Hematopoietic multipotent progenitor cell treated with erythropoietin and hydrocortisone succinate and interleukin-3 and kit ligand, for 8 days (in vitro differentiated cells): ENCODE data around the gene MICB.
"Not testable (repeated sequence)": the region's sequence is repeated elsewhere in the genome, so short reads cannot be mapped to it uniquely, and the experiment has no call there.

Experiments
- DNase-seq: peaks from one replicate; pipeline ENCODE4 v3.0.0-alpha.2; 2015

MICB gene

DNA sequence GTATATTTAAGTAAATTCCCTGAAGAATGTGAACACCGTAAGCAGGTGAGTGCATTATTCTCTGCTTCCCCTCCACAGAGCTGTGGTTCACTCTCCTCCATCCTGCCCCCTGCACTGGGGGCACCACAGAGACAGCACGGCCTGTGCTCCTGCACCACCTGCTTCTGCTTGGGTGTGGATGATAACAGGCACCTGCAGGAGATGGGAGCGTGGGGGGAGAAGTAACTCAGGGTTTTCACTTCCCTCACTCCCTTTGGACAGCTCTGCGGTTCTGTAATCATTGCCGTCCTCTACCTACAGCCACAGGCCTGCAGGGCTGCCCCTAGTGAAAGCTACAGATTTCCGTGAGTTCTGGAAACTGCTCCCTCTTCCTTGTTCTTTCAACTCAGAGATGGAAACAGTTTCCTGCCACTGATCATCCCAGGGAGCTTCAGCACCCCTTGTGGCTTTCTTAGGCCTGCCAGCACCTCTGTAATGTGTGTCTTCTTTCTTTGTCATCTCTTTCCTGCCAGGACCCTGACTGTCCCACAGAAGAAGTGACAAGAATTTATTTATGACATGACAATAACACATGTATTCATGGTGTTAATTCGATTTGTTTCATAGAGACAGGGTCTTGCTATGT lies 21.3 kb upstream of the MICB start:
- no peak for DNase-seq

DNA sequence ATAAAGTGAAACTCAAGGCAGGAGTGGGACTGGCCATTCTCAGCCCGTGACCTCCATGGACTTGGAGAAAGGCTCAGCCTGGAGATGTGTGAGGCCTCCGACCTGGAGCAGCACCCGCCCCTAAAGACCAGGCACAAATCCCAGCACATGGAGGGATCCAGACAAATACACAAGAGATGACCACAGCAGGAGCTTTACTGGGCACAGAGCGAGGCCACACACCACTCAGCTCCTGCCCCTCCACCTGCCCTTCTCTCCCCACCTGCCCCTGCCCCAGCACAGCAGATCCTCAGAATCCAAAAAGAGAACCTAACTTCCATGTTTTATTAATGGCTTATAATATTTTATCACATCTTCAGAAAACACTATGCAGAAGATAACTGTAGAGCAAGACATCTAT lies 20.4 kb upstream of the MICB start:
- no peak for DNase-seq

DNA sequence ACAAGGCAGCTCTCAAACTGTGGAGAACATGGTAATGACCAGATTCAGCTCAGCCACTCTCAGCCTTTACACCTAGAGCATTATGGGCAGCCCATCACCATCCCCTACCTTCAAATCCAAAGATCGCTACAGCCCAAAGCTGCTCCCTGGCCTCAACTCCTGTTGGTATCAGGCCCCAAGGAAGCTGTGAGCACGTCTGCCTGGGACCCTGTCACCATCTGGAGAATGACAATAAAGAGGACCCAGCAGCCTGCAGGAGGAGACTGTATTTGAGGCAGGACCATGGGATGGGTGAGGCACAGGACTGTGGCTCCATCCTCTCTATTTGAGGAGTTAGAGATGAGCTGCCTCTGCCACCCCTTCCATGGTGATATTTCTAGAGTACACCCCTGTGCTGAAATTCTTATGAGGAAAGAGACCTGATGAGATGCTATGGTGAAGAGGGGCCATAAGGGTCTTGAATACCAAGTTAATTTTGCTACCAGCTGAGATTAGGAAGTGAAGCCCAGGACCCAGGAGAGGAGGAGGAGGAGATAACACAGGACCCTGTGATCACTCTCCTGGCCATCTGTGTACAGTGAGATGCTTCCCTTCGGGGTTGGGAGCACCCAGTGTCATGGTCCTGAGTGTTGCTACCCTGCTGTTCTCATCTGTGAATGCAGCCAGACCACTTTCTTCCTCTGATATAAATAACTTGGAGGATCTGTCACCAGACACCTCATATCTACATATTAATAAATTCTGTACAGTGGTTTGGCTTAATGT lies 19.6 kb upstream of the MICB start:
- DNase-seq, result no peak

DNA sequence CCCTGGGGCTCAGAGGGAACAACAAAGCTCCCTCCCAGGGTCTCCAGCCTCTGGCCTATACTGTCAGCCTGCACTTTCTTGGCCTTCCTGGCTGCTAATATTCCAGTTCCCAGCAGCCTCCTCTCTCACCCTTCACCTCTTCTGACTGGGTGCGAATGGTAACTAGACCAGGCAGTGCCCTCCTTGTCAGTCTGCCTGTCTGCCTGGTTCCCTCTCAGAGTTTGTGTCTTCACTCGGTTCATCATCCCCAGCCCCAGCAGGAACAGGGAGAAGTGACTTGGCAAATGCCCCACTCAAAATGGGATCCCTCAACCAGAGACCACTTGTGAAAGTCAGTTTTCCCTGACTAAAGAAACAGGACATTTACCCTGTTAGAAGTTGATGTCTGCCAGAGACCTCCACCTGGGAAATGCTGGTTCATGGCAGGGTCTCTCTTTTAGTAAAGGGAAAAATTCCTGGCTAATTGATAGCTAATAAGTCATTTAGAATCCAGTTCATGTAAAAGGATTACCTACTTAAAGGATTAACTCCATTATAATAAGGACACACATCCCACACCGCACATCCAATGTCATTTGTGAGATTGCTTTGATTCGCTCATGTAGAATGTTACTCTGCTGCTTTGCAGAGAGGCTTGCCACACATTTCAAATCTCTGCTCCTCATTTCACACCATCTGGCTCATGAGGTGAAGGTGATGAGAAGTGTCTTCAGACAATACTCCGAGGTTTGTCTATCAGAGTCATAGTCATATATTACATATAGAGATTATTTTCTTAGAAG lies 18.6 kb upstream of the MICB start:
- DNase-seq, result no peak

DNA sequence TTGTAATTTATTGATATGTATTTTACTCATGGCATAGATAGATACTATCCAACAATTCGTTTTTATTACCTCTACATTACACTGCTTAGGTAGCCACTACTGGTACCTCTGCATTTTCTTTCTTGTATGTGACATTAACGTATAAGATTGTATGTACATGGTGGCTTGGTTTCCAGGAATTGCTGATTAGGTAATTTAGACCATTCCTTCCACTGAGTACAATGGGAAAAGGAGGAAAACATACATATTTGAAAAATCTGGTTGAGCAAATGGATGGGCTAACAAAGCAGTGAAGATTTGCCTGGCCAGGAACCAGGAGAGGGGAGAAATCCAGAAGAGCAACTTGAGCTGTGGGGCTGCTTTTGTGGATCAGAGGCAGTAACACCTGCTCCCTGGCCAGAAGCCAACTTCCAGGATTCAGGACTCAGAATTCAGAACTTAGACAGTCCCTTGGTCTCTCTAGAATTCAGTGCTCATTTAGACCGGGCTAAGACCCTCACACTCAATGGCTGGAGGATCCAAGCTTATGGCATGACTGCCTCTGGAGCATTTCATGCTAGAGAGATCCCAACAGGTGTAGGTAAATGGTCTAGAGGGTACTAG lies 17.9 kb upstream of the MICB start:
- DNase-seq, result no peak

DNA sequence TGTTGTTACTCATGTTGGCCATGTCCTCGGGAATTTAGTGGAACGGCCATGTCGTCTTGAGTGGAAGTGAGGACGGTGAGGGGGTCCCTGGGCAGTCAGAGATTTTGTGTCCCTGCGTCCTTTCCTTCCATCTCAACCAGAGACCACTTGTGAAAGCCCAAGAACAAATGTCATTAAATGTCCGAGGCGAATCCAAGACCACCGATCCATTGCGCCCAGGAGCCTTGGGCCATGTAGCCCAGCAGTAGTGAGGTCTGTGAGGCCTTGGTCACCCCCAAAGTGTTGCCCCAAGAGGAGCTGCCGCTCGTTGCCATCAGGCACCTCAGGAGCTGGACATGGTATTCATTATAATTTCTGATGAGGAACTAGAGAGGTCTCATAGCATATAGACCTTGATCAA lies 17.4 kb upstream of the MICB start:
- no peak for DNase-seq

DNA sequence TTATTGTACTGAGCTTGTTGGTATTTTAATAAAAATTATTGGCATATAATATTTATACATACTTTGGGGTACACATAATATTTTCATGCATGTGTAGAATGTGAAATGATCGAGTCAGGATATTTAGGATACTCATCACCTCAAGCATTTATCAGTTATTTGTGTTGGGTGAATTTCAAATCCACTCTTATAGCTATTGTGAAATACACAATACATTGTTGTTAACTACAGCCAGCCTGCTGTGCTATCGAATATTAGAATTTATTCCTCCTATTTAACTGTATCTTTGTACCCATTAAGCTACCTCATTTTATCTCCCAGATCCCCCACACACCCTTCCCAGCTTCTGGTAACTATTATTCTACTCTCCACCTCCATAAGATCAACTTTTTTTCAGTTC lies 14.6 kb upstream of the MICB start:
- no peak for DNase-seq

DNA sequence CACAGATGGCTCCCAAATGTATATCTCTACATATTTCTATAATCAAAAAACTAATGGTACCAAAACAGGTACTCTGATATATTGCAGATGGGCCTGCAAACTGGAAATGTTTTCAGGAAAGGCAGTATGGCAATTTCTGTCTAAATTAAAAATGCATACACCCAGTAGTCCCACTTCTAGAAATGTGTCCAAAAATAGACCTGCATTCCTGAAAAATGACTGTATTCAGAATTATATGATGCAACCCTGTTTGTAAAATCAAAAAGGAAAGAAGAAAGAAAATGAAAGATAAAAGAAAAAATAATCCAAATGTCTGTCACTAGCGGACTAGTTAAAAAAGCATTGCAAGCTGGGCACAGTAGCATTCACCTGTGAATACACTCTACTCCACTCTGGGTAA lies 12.9 kb upstream of the MICB start:
- DNase-seq, result no peak

DNA sequence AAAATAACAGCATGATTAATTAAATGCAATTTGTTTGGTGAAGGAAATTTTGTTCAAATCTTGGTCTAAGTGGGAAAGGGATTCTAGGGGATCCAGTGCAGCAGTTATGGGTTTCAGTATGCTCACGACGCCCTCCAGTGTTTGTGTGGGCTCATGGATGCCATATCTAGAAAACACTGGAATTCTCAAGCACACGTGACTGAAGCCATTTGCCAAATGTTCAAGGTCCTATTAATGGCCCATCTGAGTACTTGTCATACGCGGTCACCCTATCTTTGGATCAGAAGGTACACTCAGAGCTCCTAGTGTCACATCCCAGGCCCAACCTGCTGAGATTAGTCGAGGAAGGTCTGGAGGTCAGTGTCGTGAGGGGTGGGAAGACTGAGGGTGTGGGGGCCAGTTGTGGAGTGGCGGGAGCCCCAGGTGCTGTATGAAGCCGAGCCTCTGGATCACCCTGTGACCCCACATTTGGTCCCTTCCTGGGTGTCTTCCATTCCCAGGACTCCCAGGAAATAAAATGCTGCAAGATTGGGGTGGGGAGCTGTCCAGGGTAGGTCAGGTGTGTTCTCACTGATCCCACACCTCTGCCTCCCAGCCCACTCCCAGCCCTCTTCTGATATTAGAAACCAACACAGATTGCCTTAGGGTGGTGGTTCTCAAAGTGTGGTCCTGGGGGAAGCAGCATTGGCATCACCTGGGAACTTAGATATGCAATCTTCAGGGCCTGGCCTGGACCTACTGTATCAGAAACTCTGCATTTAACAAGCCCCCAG lies 11.7 kb upstream of the MICB start:
- not testable (repeated sequence) for DNase-seq

DNA sequence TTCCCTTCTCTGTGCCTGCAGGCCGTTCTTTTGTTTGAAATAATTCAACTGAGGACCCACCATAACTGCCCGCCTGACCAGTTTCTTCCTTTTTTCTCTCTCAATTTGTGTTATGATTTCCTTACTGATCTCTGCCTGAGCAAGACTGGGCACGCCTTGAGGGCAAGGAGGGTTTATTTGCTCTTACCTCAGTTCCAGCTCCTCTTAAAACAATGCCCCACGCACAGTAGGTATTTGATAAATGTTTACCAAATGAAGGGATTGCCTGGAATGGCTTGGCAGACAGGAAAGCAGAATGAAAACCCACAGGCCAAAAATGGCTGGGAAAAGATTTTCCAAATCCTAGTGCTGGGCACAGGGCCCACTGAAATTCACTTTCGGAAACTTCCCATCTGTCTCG lies 10.3 kb upstream of the MICB start:
- DNase-seq, result not testable (repeated sequence)

DNA sequence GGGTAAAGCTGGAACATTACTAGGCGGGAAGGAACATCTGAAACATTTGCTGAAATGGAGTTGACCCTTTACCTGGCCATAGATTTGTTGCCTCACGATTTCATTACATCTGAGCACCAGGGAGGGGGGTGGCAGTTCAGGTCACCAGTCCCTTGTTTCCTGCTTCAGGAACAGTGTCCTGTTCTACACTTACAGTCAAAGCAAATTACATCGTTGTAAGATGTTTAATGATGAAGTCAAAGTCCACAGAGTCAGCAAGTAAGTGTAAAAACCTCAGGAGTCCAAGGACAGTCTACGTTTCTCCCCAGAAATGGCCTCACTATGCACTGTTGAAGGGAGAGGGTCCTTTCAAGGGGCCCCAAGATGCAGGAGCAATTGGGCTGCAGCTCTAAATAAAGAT lies 8.9 kb upstream of the MICB start:
- DNase-seq, result no peak

DNA sequence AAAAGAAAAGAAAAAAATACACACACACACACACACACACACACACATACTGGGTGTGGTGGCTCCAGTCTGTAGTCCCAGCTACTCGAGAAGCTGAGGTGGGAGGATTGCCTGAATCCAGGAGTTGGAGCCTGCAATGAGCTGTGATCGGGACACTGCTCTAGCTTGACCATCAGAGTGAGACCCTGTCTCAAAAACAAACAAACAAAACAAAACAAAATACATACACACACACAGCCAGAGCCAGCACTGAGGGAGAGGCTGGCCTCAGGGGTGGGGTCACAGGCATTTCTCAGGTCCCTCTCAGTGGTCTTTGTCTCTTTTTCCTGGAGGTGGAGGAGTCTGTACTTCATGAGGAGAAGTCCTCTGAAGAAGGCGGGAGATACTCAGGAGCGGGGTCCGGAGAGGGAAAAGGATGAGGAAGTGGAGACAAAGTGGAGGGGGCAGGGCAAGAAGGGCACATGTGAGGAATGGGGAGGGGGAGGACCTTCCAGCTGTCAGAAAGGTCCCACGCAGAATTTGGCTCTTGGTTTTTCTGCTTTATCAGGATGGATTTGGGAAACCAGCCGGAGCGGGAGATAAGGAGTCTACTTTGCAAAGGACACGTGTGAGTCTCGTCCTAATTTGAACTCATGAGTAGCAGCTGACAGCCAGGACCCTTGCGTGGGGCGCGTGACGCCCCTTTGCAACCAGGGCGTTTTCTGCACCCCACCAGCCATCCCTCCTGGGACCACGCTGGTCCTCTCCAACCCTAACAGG lies 7.7 kb upstream of the MICB start:
- no peak for DNase-seq

DNA sequence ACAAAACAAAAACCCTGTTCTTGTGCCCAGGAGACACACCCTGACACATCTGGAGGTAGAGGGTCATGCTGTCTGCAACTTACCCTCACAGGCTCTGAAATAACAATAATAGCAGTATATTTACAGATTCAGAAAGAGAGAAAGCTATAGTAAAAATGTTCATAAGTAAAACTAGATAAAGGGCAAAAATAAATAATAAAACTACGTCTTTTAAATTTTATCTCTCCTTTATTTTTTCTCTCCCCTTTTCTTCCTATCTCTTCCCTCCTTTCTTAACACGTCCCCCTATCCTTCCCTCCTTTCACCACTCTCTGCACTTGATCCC lies 4.4 kb upstream of the MICB start:
- not testable (repeated sequence) for DNase-seq

DNA sequence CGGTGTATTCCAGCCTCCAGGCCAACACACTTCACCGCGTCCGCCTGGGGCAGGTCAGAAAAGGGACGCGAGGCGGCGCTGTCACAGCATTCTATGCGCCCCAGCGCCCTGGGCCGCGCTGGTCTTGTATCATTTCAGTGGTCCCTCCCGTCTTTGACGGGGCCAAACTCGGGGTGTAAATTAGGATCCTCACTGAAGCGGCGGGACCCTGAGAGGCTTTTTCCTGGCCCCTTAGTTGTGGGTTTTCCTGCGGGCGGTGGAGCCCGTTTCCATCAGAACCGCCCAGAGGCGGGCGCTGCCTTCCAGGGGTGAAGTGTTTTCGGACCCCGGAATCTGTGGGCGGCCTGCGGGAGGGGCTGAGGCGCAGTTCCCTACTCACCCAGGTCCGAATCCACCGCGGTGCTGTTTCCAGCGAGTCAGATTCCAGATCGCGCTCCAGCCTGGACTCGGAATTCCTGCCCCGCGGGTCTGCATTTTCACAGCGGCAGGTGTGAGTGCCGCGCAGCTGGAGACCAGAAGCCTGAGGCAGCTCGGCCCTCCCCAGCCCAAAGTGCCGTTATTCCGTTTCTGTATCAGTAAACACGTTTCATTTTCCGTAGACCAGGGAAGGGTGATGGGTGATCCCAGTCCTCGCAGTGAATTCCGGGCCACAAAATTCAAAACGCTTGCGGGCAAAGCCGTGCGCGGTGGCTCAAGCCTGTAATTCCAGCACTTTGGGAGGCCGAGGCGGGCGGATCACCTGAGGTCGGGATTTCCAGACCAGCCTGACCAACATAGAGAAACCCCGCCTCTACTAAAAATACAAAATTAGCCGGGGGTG lies 3.9 kb upstream of the MICB start:
- DNase-seq, result peak; percentile 85

DNA sequence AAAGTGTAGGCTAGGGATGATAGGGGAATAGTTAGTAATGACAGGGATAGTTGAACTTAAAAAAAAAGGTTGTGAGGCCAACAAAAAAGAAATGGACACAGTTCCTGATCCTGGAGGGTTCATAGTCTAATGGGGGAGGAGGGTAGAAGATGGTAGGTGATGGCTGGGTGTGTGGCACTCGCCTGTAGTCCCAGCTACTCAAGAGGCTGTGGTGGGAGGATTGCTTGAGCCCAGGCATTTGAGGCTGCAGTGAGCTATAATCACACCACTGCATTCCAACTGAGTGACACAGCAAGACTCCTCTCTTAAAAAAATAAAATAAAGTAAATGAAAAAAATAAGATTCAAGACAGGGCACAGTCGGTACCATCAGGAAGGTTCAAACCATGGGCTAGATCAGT lies 2.4 kb upstream of the MICB start:
- DNase-seq, result no peak

DNA sequence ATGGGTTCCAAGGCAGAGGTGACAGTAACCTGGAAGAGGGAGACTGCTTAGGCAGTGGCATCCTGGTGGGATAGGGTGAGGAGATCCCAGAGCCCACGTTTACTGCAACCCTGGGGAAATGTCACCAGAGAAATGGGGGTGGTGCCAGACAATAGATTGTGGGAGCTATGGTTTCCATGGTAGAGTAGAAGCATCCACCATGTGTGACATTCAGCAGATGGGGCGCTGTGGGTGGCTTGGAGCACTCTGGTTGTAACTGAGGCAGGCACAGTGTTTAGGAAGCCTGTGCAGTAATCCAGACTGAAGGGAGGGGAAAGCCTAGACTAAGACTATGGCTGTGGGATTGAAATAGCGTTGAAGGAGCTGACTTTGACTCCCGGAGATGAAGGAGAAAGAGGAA lies 1.1 kb upstream of the MICB start:
- not testable (repeated sequence) for DNase-seq

DNA sequence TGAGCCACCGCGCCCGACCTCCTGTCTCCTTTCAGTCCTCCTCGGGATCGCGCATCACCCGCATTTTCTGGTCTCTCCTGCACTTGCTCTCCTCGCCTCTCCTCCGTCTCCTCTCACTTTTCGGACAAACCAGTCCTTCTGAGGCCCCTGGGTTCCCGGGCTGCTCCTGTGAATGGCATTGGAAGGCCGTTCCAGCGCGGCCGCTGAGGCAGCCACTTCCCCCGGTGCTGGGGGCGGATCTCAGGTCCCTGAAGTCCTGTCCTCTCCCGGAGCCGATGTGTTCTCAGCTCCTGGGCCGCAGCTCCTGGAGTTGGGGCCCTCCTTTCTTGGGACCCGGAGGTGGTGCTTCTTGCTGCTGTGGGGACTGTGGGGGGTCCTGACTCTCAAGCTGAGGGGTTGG lies 803 bp downstream of the MICB start:
- DNase-seq, result no peak

DNA sequence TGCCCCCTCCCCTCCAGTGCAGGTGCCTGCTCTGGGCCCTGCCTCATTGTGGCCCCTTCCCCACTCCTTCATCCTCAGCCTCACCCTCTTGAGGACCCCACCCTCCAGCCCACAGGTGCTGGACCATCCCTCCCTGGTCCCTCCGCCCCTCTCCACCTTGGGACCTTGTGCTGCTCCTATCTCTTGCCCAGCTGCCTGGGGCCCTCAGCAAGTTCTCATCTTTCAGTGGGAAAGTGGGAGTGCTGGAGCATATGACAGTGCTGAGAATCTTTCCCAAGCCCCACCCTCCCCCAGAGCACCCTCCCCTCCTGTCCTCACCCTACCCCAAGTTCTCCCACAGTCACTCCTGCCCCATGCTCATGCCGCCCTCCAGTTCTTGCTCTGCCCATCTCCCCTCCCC lies 1.7 kb downstream of the MICB start:
- not testable (repeated sequence) for DNase-seq

DNA sequence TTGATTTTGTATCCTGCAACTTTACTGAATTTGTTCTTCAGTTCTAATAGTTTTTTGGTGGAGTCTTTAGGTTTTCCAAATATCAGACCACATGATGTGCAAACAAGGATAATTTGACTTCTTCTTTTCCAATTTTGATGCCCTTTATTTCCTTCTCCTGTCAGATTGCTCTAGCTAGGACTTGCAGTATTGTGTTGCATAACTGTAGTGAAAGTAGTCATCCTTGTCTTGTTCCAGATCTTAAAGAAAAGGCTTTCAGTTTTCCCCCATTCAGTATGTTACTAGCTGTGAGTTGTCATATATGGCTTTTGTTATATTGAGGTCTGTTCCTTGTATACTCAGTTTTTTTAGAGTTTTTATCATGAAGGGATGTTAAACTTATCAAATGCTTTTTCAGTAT lies 4.6 kb downstream of the MICB start:
- DNase-seq, result no peak

DNA sequence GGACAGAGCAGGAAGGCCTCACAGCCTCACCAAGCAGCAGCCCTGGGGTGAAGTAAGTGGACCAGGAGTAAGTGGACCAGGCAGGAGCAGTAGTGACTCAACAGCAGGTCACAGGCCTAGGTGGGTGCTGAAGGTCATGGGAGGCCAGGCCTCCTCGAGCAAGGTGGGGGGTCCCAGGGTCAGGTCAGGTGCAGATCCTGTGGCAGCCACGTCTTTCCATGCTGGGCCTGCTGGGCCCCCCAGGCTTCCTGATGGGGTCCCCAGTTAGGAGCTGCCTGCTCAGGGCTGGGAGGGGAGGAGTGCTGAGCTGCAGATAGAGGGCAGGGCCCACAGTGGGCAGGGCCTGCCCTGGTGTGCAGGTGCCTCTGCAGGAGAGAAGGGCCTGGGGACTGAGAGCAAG lies 11.1 kb downstream of the MICB start:
- not testable (repeated sequence) for DNase-seq

DNA sequence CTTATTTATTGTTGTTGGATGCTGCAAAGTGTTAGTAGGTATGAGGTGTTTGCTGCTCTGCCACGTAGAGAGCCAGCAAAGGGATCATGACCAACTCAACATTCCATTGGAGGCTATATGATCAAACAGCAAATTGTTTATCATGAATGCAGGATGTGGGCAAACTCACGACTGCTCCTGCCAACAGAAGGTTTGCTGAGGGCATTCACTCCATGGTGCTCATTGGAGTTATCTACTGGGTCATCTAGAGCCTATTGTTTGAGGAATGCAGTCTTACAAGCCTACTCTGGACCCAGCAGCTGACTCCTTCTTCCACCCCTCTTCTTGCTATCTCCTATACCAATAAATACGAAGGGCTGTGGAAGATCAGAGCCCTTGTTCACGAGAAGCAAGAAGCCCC lies 12.1 kb downstream of the MICB start:
- DNase-seq, result no peak
